GM23248 (cell line): ENCODE data around the gene IL17REL. TPM values are rescaled to one million over a fixed set of nuclear protein-coding genes. Genes with fewer than 3 reads are reported as not detected.
A peak's percentile ranks its signal among the peaks of the same experiment; 100 is the strongest.

ENCODE experiments used
- DNase-seq: peaks from one replicate; pipeline ENCODE4 v3.0.0-alpha.2; 2015
- H2AFZ ChIP-seq: fragments of 200-600 bp; sonication (generic); 2 replicates; pipeline ENCODE4 v1.6.1; 2016; ENCODE audit warnings: antibody characterized with exemption
- H3F3A ChIP-seq: fragments of 200-600 bp; sonication (generic); 2 replicates; pipeline ENCODE4 v1.6.1; 2016; ENCODE audit warnings: mild to moderate bottlenecking, antibody characterized with exemption, mixed run types; ENCODE audit not compliant: insufficient read depth
- H3K27ac ChIP-seq: fragments of 200-600 bp; sonication (generic); 2 replicates; pipeline ENCODE4 v1.5.1; 2016; ENCODE audit warnings: mild to moderate bottlenecking
- H3K27me3 ChIP-seq: fragments of 200-600 bp; sonication (generic); replicated peaks from 2 replicates; pipeline ENCODE4 v1.6.1; 2016; ENCODE audit warnings: mild to moderate bottlenecking; ENCODE audit not compliant: insufficient read depth
- H3K36me3 ChIP-seq: fragments of 200-600 bp; sonication (generic); 2 replicates; pipeline ENCODE4 v1.6.1; 2016; ENCODE audit warnings: low read depth, mild to moderate bottlenecking
- H3K4me1 ChIP-seq: fragments of 200-600 bp; sonication (generic); 2 replicates; pipeline ENCODE4 v1.6.1; 2016; ENCODE audit warnings: mild to moderate bottlenecking; ENCODE audit not compliant: insufficient read depth
- H3K4me2 ChIP-seq: fragments of 200-600 bp; sonication (generic); one replicate; pipeline ENCODE4 v1.6.1; 2016; ENCODE audit warnings: mild to moderate bottlenecking; ENCODE audit not compliant: unreplicated experiment
- H3K4me3 ChIP-seq: fragments of 200-600 bp; sonication (generic); 2 replicates; pipeline ENCODE4 v1.5.1; 2016; ENCODE audit warnings: mild to moderate bottlenecking
- H3K79me2 ChIP-seq: fragments of 200-600 bp; sonication (generic); 2 replicates; pipeline ENCODE4 v1.6.1; 2016; ENCODE audit warnings: mild to moderate bottlenecking; ENCODE audit not compliant: insufficient read depth
- H3K9ac ChIP-seq: fragments of 200-600 bp; sonication (generic); 2 replicates; pipeline ENCODE4 v1.6.1; 2016; ENCODE audit warnings: mild to moderate bottlenecking
- H3K9me2 ChIP-seq: fragments of 200-600 bp; sonication (generic); 2 replicates; pipeline ENCODE4 v1.6.1; 2016; ENCODE audit warnings: mixed run types, mild to moderate bottlenecking, moderate library complexity; ENCODE audit not compliant: insufficient read depth
- H3K9me3 ChIP-seq: fragments of 200-600 bp; sonication (generic); one replicate; pipeline ENCODE4 v1.6.1; 2017; ENCODE audit warnings: low read depth
- H4K20me1 ChIP-seq: fragments of 200-600 bp; sonication (generic); 2 replicates; pipeline ENCODE4 v1.6.0; 2016; ENCODE audit not compliant: insufficient read depth
- EZH2 ChIP-seq: fragments of 200-600 bp; sonication (generic); IDR thresholded peaks from 2 replicates; pipeline ENCODE4 v1.6.1; 2018; ENCODE audit warnings: antibody characterized with exemption, mild to moderate bottlenecking; ENCODE audit not compliant: insufficient read depth, poor library complexity, severe bottlenecking
- EZH2phosphoT487 ChIP-seq: fragments of 200-600 bp; sonication (generic); IDR thresholded peaks from 2 replicates; pipeline ENCODE4 v1.6.1; 2018; ENCODE audit warnings: antibody characterized with exemption, moderate library complexity, mild to moderate bottlenecking, low read depth; ENCODE audit not compliant: insufficient read depth
- WGBS, 2 experiments: methylation state at CpG; one replicate each; pipeline ENCODE4 v1.1.6; 2015 to 2017; ENCODE audit warnings: low lambda C conversion rate in 2 of 2, low coverage in 1 of 2; ENCODE audit errors: missing lambda C conversion rate in 2 of 2; 5-methylcytosine and 5-hydroxymethylcytosine counted together
- in situ Hi-C: fragments of 300-500 bp; cut with MboI; formaldehyde crosslinking; loops from 2 replicates; pipeline ENCODE4 v1.15.0; 2020
- polyA plus RNA-seq: library from polyadenylated mRNA; unstranded; fragments of >200 nt; fragmentation: Nextera tagmentation; extraction: Ambion mirVana; gene quantifications from 2 replicates; pipeline ENCODE4 v1.2.1, GENCODE V29; 2016
- total RNA-seq: library from RNA; depleted of rRNA; stranded (reverse); fragments of >200 nt; shearing (Covaris generic); gene quantifications from 2 replicates; pipeline ENCODE4 v1.2.3, GENCODE V29; 2014

The IL17REL gene
- total and polyA plus RNA-seq, 2 experiments from 2014 or later = not detected

DNA sequence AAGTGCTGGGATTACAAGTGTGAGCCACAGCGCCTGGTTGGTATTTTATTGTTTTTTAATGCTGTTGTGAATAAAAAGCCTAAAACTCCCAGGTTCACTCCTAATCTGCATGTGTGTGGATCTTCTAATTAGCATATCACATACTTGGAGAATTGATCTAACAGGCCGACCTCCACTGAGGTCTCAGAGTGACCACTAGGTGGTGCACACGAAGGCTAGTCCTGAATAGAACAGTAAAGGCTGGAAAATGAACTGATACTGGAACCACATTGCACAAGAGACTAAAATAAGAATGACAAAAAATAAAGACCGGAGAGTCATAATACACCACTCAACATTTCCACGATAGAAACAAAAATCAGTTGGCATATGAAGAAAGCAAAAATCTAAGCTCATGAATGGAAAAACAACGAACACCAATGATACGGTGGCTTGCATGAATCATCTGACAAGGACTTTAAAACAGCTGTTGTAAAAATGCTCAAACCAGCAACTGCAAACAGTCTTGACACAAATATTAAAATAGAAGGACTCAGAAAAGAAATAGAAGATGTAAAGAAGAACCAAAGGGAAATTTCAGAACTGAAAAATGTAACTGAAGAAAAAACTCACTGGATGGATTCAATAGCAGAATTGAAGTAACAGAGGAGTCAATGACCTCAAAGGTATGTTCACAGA, 32.8 kb downstream of the IL17REL start:
- in situ Hi-C loops = no loop called here
- DNase-seq = peak; percentile 59

DNA sequence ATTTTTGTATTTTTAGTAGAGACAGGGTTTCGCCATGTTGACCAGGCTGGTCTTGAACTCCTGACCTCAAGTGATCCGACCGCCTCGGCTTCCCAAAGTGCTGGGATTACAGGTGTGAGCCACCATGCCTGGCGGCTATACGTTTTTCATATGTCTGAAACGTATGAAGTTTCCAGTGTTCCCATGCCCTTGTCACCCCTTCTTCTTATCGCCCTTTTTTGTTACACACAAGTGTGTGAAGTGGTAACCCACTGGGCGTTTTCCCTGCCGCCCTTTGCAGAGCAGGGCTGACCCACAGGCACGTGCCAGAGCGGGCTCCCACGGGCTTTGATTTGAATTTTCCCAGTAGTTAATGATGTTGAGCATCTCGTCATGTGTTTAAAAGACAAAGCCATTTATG, 35.0 kb downstream of the IL17REL start:
- Histone ChIP-seq H3K4me3 (no peak overlapping the region), H3K4me1 (no peaks in the 10 kb centered on the region), H3K4me2 (no peak overlapping the region), H3K9ac (no peak overlapping the region), H3K36me3 (no peaks in the 10 kb centered on the region), H3K79me2 (no peaks in the 10 kb centered on the region), H3K9me2 (no peaks in the 10 kb centered on the region), H3K27ac (no peak overlapping the region), H3K9me3 (no peaks in the 10 kb centered on the region), H2AFZ (no peak overlapping the region), H3K27me3 (0 out of 2 replicates have a peak, but pooled peaks cover under 1% of the 10 kb centered on the region), H3F3A (peaks cover 16% of the 10 kb centered on the region), H4K20me1 (no peaks in the 10 kb centered on the region)
- TF ChIP-seq EZH2 (no peak), EZH2phosphoT487 (no peak)
- WGBS, 2 experiments = 61 to 70% methylated on average over 12 to 14 of the region's 14 CpGs
- no peak for DNase-seq
- in situ Hi-C loops = no loop called here

More for the DNA sequence above, 32.8 kb downstream of the IL17REL start:
- H3K9me2 ChIP-seq = no peaks in the 10 kb centered on the region
- H3K9ac ChIP-seq = no peak overlapping the region
- no peak for TF ChIP-seq EZH2
- TF ChIP-seq EZH2phosphoT487 = no peak
- H3K27me3 ChIP-seq = peaks cover 16% of the 10 kb centered on the region
- H3K9me3 ChIP-seq = no peaks in the 10 kb centered on the region
- H4K20me1 ChIP-seq = no peaks in the 10 kb centered on the region
- H3K4me1 ChIP-seq = no peaks in the 10 kb centered on the region
- no peak overlapping the region for H2AFZ ChIP-seq
- no peaks in the 10 kb centered on the region for H3K36me3 ChIP-seq
- H3K27ac ChIP-seq = no peak overlapping the region
- H3K4me3 ChIP-seq = no peak overlapping the region
- H3F3A ChIP-seq = peaks cover 8% of the 10 kb centered on the region; the same call in 1 of the 2 replicates
- H3K4me2 ChIP-seq = no peak overlapping the region
- WGBS, 2 experiments = 43 to 44% methylated on average over 7 of the region's 7 CpGs
- no peaks in the 10 kb centered on the region for H3K79me2 ChIP-seq

DNA sequence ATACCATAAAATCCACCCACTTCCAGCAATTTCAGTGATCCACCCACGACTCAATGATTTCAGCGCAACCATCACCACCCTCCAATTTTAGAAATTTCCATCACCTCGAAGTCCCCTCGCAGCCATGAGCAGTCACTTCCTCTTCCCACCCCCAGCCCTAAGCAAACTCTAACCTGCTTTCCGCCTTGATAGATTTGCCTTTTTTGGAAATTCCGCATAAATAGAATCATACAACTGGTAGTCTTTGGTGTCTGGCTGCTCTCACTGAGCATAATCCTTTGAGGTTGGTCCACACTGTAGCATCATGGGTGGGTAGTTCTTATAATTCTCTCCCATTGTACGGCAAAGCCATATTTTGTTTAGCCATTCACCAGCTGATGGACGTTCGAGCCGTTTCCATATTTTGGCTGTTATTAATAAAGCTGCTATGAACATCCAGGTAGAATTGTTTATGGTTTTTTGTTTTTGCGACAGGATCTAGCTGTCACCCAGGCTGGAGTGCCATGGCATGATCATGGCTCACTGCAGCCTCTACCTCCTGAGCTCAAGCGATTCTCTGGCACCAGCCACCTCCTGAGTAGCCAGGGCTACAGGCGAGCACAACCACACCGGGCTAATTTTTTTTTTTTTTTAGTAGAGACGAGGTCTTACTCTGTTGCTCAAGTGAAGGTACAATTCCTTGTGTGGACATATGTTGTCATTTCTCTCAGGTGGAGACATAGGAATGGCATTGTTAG, 36.0 kb downstream of the IL17REL start:
- in situ Hi-C loops = no loop called here
- no peaks in the 10 kb centered on the region for H3K36me3 ChIP-seq
- DNase-seq = no peak
- no peak overlapping the region for H3K9ac ChIP-seq
- H2AFZ ChIP-seq = no peak overlapping the region
- H3K4me3 ChIP-seq = no peak overlapping the region
- no peak overlapping the region for H3K27ac ChIP-seq
- H3K79me2 ChIP-seq = no peaks in the 10 kb centered on the region
- H3K27me3 ChIP-seq = no peaks in the 10 kb centered on the region
- no peaks in the 10 kb centered on the region for H3K9me3 ChIP-seq
- 51 to 56% methylated on average over 15 of the region's 15 CpGs for WGBS, 2 experiments
- no peak overlapping the region for H3K4me2 ChIP-seq
- H4K20me1 ChIP-seq = no peaks in the 10 kb centered on the region
- no peaks in the 10 kb centered on the region for H3K9me2 ChIP-seq
- H3F3A ChIP-seq = peaks cover 16% of the 10 kb centered on the region
- no peaks in the 10 kb centered on the region for H3K4me1 ChIP-seq
- no peak for TF ChIP-seq EZH2phosphoT487
- no peak for TF ChIP-seq EZH2

DNA sequence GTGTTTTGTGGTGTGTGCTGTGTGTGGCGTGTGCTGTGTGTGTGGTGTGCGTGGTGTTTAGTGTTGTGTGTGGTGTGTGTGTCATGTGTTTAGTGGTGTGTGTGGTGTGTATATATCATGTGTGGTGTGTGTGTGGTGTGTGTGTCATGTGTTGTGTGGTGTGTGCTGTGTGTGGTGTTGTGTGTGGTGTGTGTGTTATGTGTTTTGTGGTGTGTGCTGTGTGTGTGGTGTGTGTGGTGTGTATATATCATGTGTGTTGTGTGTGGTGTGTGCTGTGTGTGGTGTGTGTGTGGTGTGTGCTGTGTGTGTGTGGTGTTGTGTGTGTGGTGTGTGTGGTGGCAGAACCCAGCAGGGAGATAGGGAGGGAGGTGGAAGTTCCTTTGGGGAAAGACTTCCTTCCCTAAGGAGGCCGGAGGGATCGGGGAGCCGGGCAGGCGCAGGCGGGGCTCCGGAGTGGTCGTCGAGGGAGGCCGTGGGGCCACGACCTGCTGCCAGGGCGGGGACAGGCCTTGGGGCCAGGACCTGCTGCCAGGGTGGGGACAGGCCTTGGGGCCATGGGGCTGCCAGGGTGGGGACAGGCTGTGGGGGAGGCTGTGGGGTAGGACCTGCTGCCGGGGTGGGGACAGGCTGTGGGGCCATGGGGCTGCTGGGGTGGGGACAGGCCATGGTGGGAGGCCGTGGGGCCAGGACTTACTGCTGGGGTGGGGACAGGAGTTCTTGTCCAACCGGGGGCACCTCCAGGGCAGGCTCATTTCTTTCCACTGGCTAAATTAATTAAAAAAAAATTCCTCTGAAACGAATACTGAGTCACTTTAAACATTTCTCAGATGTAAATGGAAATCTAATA, 36.8 kb downstream of the IL17REL start:
- H3K4me1 ChIP-seq = no peaks in the 10 kb centered on the region
- H3K9me3 ChIP-seq = no peaks in the 10 kb centered on the region
- TF ChIP-seq EZH2phosphoT487 = no peak
- TF ChIP-seq EZH2 = no peak
- no peak overlapping the region for H3K4me2 ChIP-seq
- in situ Hi-C loops = no loop called here
- H3K9ac ChIP-seq = no peak overlapping the region
- H3K79me2 ChIP-seq = no peaks in the 10 kb centered on the region
- H4K20me1 ChIP-seq = no peaks in the 10 kb centered on the region
- no peaks in the 10 kb centered on the region for H3K27me3 ChIP-seq
- H3K27ac ChIP-seq = no peak overlapping the region
- H3K36me3 ChIP-seq = no peaks in the 10 kb centered on the region
- peak; percentile 28 for DNase-seq
- WGBS, 2 experiments = 9 to 14% methylated on average over 13 to 17 of the region's 17 CpGs
- H2AFZ ChIP-seq = no peak overlapping the region
- H3K4me3 ChIP-seq = no peak overlapping the region
- peaks cover 16% of the 10 kb centered on the region for H3F3A ChIP-seq
- no peaks in the 10 kb centered on the region for H3K9me2 ChIP-seq
